GM12878 (cell line): ENCODE measurements around the gene ADNP2. TPM values are rescaled to one million over a fixed set of nuclear protein-coding genes. Genes with fewer than 3 reads are reported as not detected.

Experiments used
- ATAC-seq: fragments of 200-7000 bp; cut with Tn5 transposase; 3 replicates; pipeline ENCODE4 v1.9.1; 2020; ENCODE audit warnings: mild to moderate bottlenecking, moderate library complexity
- BruUV-seq: library from RNA; stranded (reverse); fragments of 400-500 nt; replicated peaks from 2 replicates; lab custom pipeline; 2021; lab: Mats Ljungman, UMichigan
- CTCF ChIA-PET: fragments of 300-600 bp; sonication (Branson Sonifier 250); formaldehyde crosslinking; extraction: SDS; loops from one replicate; lab custom pipeline; 2021; ENCODE audit warnings: inconsistent platforms; lab: Yijun Ruan, JAX
- POLR2A ChIA-PET: fragments of 350-600 bp; formaldehyde crosslinking; extraction: SDS; loops from one replicate; lab custom pipeline; 2021; ENCODE audit warnings: inconsistent platforms; lab: Charles Lee
- RAD21 ChIA-PET: fragments of 300-600 bp; sonication (Branson Sonifier 250); formaldehyde crosslinking; loops from one replicate; lab custom pipeline; 2023; ENCODE audit warnings: antibody characterized with exemption; ENCODE audit not compliant: unreplicated experiment; lab: Charles Lee
- SMC1A ChIA-PET: fragments of 300-600 bp; sonication (Branson Sonifier 250); formaldehyde crosslinking; loops from one replicate; lab custom pipeline; 2023; ENCODE audit not compliant: unreplicated experiment, uncharacterized antibody; lab: Charles Lee
- DNase-seq: peaks from one replicate; pipeline ENCODE4 v3.0.0-alpha.2; 2011; ENCODE audit warnings: low read depth, low spot score
- FAIRE-seq: peaks from 3 replicates; lab custom pipeline; 2011; peaks lifted over from hg19 to GRCh38; lab: Jason Lieb, UNC
- H2AFZ ChIP-seq: 2 replicates; pipeline ENCODE4 v1.6.0; 2011; ENCODE audit warnings: low read depth, low read length, control low read depth; ENCODE audit not compliant: control insufficient read depth
- H3K27ac ChIP-seq: 2 replicates; pipeline ENCODE4 v1.5.1; 2011; ENCODE audit warnings: control low read depth; ENCODE audit not compliant: control insufficient read depth, insufficient read depth
- H3K27me3 ChIP-seq, 2 experiments: replicated peaks in 1 of 2; 2 replicates each; pipeline versions ENCODE4 v1.6.0 to v1.6.1; 2011; ENCODE audit warnings: low read length in 1 of 2; ENCODE audit not compliant: control insufficient read depth in 2 of 2, insufficient read depth in 2 of 2
- H3K36me3 ChIP-seq, 2 experiments: 2 replicates each; pipeline ENCODE4 v1.5.1; 2011; ENCODE audit warnings: low read length in 1 of 2; ENCODE audit not compliant: control insufficient read depth in 2 of 2, insufficient read depth in 2 of 2
- H3K4me1 ChIP-seq: 2 replicates; pipeline ENCODE4 v1.6.1; 2011; ENCODE audit warnings: mild to moderate bottlenecking, low read length, moderate library complexity, mixed read lengths; ENCODE audit not compliant: control insufficient read depth, insufficient read depth
- H3K4me2 ChIP-seq: 2 replicates; pipeline ENCODE4 v1.6.0; 2011; ENCODE audit warnings: control low read depth; ENCODE audit not compliant: control insufficient read depth, insufficient read depth
- H3K4me3 ChIP-seq: fragments of 200-600 bp; sonication (generic); 2 replicates; pipeline ENCODE4 v1.5.1; 2016
- H3K79me2 ChIP-seq: 2 replicates; pipeline ENCODE4 v1.6.0; 2011; ENCODE audit warnings: low read length; ENCODE audit not compliant: control insufficient read depth, insufficient read depth
- H3K9ac ChIP-seq: 2 replicates; pipeline ENCODE4 v1.8.0; 2011; ENCODE audit warnings: low read length, control low read depth, mixed read lengths; ENCODE audit not compliant: control insufficient read depth, insufficient read depth
- H3K9me3 ChIP-seq: replicated peaks from 3 replicates; pipeline ENCODE4 v1.5.1; 2011; ENCODE audit warnings: mild to moderate bottlenecking, low read length; ENCODE audit not compliant: control insufficient read depth, insufficient read depth
- H4K20me1 ChIP-seq: 2 replicates; pipeline ENCODE4 v1.6.0; 2011; ENCODE audit not compliant: control insufficient read depth, insufficient read depth
- BCLAF1 ChIP-seq: fragments of 450-650 bp; IDR thresholded peaks from 2 replicates; pipeline ENCODE4 v1.6.1; 2017; ENCODE audit warnings: antibody characterized with exemption, mild to moderate bottlenecking, moderate library complexity
- FOXM1 ChIP-seq: IDR thresholded peaks from 2 replicates; pipeline ENCODE4 v1.6.1; 2012; ENCODE audit warnings: low read depth, mild to moderate bottlenecking, inconsistent platforms, low read length, moderate library complexity
- IKZF1 ChIP-seq: fragments of 450-650 bp; conservative IDR thresholded peaks from 2 replicates; pipeline ENCODE4 v1.6.1; 2017; ENCODE audit warnings: antibody characterized with exemption, mild to moderate bottlenecking
- SMAD1 ChIP-seq: fragments of 450-650 bp; IDR thresholded peaks from 2 replicates; pipeline ENCODE4 v1.6.1; 2018; ENCODE audit warnings: mild to moderate bottlenecking, low read depth; ENCODE audit not compliant: partially characterized antibody
- TAF1 ChIP-seq: IDR thresholded peaks from 2 replicates; pipeline ENCODE4 v1.6.1; 2011; ENCODE audit warnings: mild to moderate bottlenecking, low read depth, low read length, borderline replicate concordance
- WGBS: methylation state at CpG from one replicate; pipeline ENCODE4 v1.1.6; 2016; ENCODE audit warnings: low lambda C conversion rate; ENCODE audit not compliant: insufficient replicate concordance, insufficient coverage; ENCODE audit errors: missing lambda C conversion rate; 5-methylcytosine and 5-hydroxymethylcytosine counted together
- in situ Hi-C: fragments of 300-500 bp; cut with MboI; formaldehyde crosslinking; loops from 9 replicates; pipeline ENCODE4 v1.14.3; 2018; ENCODE audit warnings: mixed read lengths
- intact Hi-C: fragments of 100-400 bp; cut with micrococcal nuclease; formaldehyde crosslinking; loops from one replicate; pipeline ENCODE4 v1.14.2; 2022; ENCODE audit not compliant: unreplicated experiment
- polyA plus RNA-seq, 11 experiments: library from polyadenylated mRNA; depleted of rRNA in 4 of 11; unstranded in 6 of 11; stranded (reverse) in 5 of 11; fragments of >200 nt; fragmentation: Nextera tagmentation in 4 of 11; fragmentation: Illumina TruSeq in 1 of 11; extraction: Ambion mirVana in 4 of 11; extraction: Trizol in 1 of 11; gene quantifications; 1 replicate in 1 of 11; 2 replicates in 10 of 11; pipeline versions ENCODE4 v1.2.1 to v1.2.3, GENCODE V29; 2011 to 2016; ENCODE audit warnings: inconsistent platforms in 2 of 11, missing spikeins in 2 of 11, low read depth in 1 of 11
- total RNA-seq, 4 experiments: library from RNA; depleted of rRNA in 3 of 4; stranded (reverse); fragments of >200 nt in 3 of 4; fragmentation: Illumina TruSeq in 1 of 4; extraction: Trizol in 1 of 4; gene quantifications; 2 replicates each; pipeline versions ENCODE4 v1.2.1 to v1.2.3, GENCODE V29; 2013 to 2021

The ADNP2 gene
- total and polyA plus RNA-seq, 10 of the 15 experiments (the other 5 are each of a cell fraction or from before 2014, with no cell fraction given): 3.7 to 25.1 (median 13.0) TPM

- Histone ChIP-seq H3K36me3 (no peaks in the 10 kb centered on the region), H4K20me1 (no peaks in the 10 kb centered on the region), H3K27me3 (no peaks in the 10 kb centered on the region), H3K9ac (no peak overlapping the region), H3K9me3 (no peaks in the 10 kb centered on the region), H3K79me2 (peaks cover 32% of the 10 kb centered on the region), H2AFZ (no peak overlapping the region), H3K4me3 (no peak overlapping the region), H3K4me2 (no peak overlapping the region), H3K27ac (no peak overlapping the region), H3K4me1 (peaks cover 19% of the 10 kb centered on the region)
- POLR2A ChIA-PET: no interaction called here
- CTCF ChIA-PET: no interaction called here
- in situ Hi-C loops: no loop called here
- no peak for FAIRE-seq
- TF ChIP-seq SMAD1: no peak
- TF ChIP-seq FOXM1: no peak
- TF ChIP-seq TAF1: no peak
- TF ChIP-seq IKZF1: no peak
- no peak for TF ChIP-seq BCLAF1
- SMC1A ChIA-PET: interaction anchor here (1.2 kb wide), 1 partner anchor 39 kb away, joined by 3 read pairs; no protein-coding TSS in a partner anchor
- no peak for DNase-seq
- over 99% methylated on average over 18 of the region's 23 CpGs for WGBS
- ATAC-seq: no peak
- intact Hi-C loops: loop anchor here (2.0 to 5.0 kb wide), 2 partner anchors 146 to 429 kb away; partner anchors contain the start of genes CTDP1 and HSBP1L1
- RAD21 ChIA-PET: interaction anchor here (1.0 kb wide), 1 partner anchor 74 kb away, joined by 5 read pairs; the partner anchor contains the start of gene RBFA
- BruUV-seq: no TSS peak
These were observed 933 bp upstream of the ADNP2 start for GRCh38 chr18:80108121-80108536.
